GM21423 (cell line): ENCODE results near the gene RSAD1.

Experiments used
- ATAC-seq: cut with Tn5 transposase; IDR thresholded peaks from one replicate; pipeline ENCODE4 v1.9.1; 2021; ENCODE audit warnings: mild to moderate bottlenecking, moderate library complexity; ENCODE audit not compliant: unreplicated experiment

Gene RSAD1

DNA sequence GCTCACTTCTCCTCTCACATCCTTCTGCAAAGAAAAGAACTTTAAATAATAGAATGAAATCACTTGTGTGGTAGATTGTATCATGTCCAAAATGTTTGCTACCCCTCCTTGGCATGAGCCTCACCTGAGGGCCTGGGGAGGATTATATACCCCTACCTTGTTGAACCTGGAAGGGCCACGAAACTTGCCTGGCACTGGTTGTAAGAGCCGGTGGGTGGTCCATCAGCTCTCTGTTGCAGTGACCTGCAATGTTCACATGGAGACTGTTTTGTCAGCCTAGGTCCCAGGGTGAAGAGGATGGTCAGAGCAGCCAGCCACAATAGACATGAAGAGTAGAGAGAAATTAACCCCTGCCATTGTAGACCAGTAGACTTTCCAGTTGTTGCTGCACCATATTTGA is 10.2 kb downstream of the RSAD1 start:
- ATAC-seq, result no peak

DNA sequence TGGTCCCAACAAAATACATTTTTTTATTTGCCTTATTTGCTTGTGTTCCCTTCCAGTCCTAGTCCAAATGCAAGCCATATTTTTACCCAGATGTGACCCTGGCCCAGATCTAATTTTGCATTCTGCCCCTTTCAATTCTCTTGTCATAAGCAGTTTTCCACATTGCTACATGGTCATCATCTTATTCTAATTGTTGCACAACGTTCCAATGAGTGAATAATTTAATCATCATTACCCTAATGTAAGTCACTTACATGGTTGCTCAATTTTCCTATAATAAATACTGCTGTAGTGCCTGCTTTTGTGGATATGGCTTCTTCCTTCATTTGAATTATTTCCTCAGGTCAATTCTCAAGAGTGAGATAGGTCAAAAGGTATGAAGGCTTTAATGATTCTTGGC is 12.8 kb downstream of the RSAD1 start:
- no peak for ATAC-seq

DNA sequence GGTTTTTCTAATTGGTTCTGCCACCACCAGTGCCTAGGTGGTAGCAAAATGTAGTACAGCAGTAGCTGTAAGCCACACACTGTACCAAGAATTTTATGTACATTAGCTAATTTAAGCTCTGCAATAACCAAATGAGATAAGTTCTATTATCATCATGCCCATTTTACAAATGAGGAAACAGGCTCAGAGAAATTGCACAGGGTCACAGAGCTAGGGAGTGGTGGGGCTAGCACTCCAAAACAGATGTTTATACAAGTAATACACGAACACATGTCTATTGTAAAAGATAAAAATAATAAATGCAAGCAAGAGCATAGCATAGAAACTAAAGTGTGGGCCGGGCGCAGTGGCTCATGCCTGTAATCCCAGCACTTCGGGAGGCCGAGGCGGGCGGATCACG is 13.6 kb downstream of the RSAD1 start:
- no peak for ATAC-seq

DNA sequence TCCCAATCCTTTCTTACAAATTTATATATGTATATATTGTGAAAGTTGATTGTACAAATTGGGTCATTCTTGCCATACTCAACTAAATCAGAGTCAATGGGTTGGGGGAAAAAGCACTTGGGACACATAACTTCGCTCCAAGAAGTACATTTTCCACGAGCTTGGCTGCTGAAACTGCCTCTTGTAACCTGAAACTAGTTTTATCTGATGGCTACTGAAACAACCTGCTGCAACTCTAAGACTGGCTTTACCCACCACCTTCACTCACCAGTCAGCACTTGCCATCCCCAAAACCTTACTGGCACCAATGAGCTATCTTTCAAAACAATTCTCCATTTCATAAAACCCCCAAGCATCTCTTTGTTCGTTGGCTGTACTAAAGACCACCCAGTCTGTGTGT is 15.1 kb downstream of the RSAD1 start:
- no peak for ATAC-seq

DNA sequence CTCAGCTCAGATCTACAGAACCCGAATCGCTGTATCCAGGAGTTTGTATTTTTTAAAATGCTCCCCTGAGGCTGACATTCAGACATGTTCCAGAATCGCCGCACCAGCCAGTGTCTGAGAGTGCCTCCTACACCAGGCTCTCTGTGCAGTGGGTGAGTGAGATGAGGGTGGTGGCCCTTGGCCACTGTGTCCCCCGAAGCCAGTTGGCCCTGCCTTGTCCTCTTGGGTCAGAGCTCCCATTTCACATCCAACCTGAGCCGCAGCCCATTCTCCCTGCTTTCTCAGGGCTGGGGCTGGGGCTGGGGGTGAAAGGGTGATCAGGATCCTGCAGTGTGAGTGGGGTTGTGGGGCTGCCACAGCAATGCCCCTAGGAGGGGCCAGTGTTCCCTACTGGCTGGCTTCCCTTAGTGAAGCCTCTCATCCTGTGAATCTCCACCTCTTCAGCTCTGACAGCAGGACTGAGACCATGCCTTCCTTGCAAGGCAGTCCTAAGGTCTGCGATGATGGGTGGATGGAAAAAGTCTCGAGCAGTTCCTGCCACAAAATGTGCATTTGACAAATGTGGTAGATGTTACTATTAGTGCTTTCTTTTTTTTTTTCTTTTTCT is 16.7 kb downstream of the RSAD1 start:
- no peak for ATAC-seq

DNA sequence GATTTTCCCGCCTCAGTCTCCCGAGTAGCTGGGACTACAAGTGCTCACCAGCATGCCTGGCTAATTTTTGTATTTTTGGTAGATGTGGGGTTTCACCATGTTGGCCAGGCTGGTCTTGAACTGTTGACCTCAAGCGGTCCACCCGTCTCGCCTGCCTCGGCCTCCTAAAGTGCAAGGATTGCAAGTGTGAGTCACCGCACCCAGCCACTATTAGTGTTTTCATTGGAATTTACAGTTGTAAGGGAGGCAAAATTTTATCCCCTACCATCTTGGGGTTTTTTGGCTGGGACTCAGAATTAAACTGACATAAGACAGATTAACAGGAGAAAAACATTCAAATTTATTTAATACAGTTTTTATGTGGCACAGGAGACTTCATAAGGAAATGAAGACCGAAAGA is 17.3 kb downstream of the RSAD1 start:
- no peak for ATAC-seq

DNA sequence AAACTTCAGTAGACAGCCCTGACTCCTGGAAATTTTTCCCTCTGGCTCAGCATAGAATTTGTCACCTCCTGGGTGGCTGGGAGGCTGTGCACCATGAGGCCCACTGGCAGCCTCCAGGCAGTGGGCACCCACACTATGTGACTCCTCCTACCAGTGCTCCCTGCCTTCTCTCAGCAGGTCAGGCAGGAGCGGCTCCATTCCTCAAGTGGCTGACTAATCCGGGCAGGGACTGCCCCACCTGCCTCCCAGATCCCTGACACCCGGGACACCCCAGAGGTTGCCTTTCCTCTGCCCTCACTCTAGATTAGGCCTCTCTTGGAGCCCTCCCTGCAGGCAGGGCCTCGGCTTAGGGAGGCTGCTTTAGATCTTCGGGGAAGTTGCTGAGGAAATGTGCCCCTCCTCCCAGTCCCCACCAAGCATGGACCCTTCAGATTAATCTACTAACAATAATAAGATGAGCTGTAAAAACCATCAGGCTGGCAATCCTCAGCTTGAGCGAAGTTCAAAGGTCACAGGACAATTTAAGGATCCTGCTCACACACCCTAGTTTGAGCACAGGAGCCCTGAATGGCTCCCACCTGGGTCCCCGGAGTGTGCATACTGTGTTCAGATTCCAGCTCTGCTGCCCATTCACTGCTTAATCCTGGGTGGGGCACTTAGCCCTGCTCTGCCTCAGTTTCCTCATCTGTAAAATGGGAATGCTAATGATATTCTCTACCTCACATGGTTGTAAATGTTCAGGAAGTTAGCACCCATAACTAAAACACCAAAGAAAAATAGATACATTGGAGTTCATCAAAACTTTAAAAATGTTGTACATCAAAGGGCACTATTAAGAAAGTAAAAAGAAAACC is 19.6 kb downstream of the RSAD1 start:
- ATAC-seq, result no peak

DNA sequence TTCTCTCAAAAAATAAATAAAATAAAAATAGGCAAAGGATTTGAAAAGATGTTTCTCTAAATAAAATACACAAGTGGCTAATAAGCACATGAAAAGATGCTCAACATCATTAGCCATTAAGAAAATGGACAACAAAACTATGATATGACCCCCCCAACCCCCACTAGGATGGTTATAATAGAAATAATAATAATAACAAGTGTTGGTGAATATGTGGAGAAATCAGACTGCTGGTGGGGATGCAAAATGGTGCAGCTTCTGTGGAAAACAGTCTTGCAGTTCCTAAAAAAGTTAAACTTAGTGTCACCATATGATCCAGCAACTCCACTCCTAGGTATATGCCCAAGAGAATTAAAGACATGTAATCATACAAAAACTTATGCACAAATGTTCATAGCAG is 20.6 kb downstream of the RSAD1 start:
- ATAC-seq, result no peak

DNA sequence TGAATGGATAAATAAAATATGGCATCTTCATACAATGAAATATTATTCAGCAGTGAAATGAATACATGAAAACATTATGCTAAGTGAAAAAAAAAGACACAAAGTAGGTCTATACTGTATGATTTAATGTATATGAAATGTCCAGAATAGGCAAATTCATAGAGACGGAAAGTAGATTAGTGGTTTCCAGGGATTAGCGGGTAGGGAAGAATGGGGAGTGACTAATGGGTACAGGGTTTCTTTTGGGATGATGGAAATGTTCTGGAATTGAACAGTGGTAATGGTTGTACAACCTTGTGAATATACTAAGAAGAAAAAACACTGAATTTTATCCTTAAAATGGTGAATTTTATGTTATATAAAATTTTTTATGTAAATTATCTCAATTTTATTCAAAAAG is 21.1 kb downstream of the RSAD1 start:
- no peak for ATAC-seq

DNA sequence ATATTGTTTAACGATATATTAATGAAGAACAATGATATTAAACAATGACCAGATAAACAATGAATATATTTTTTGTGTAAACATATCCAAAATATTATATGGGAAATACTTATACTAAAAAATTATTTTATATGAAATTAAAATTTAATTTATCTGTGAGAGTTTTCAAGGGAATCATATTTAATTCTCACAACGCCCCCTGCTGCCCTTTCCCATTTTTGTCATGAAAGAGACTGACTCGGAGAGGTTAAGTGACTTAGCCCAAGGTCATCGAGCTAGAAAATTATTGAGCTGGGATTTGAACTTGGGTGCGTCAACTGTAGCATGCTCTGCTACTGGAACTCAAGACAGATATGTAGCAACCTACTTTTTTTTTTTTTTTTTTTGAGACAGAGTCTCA is 22.4 kb downstream of the RSAD1 start:
- no peak for ATAC-seq

DNA sequence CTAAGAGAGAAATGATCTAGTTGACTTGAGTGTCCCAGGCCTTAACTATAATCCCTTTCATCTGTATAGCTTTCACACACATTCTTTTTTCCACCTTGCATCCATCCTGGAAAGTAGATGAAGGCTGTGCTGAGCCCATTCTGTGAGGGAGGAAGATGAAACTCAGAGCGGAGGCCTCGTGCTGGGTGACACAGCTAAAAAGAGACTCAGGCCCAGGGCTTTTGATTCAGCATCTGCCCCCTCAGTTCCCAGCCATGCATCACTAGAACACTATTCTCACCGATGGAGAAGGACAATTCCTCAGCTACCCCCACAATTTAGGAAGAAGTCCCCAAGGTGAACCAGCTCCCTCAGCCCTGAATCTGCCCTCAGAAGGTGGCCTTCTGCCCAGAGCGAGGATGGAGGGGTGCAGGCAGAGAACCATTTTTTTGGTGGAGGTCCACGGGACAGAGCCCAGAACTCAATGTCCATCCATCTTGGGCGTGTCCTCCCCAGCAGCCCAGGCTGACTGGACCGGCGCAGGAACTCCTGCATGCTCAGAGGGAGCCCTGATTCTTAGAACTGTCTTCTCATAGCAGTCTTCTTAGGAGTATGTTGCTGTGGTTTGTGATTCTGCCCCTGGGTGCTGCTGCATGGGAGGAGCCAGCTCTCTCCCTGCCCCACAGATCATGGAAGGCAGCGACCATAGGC is 23.8 kb downstream of the RSAD1 start:
- no peak for ATAC-seq

DNA sequence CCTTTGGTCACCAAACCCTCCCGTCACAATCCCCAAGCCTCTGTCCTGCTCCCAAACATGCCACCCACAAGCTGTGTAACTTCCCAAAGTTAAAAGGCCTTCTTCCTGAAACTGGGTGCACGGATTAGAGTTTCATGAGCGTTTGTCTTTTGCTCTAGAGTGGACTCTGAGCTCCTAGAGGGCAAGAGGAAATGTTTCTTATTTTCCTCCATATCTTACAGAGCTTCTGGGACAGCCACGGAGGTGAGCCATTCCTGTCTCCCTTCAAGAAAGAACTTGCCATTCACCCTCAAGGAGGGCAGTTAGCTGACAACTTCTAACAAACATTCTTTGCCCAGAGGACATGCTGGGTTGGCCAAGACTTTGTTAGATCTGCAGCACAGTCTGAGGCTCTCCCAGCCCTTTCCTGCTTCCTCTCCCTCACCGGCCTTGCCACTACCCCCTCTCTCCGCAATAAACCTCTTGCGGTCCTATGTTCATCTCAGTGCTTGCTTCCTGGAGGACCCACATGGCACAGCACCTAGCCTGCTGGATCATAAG is 27.0 kb downstream of the RSAD1 start:
- no peak for ATAC-seq

DNA sequence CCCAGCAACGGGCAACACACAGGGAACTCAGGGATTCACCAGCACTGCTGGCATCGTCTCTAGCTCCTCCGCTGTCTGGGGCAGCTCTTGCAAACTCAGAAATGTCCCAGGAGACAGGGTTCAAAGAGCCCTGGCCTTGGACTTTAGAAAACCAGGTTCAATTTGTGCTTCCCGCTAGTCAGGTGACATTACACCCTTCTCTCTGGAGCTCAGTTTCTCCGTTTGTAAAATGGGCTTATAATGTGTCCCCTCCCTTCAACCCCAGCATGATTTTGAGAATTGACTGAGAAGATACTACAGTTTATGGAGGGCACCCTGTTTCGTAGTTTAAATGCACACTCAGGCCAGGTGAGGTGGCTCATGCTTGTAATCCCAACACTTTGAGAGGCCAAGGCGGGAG is 27.6 kb downstream of the RSAD1 start:
- ATAC-seq, result no peak

DNA sequence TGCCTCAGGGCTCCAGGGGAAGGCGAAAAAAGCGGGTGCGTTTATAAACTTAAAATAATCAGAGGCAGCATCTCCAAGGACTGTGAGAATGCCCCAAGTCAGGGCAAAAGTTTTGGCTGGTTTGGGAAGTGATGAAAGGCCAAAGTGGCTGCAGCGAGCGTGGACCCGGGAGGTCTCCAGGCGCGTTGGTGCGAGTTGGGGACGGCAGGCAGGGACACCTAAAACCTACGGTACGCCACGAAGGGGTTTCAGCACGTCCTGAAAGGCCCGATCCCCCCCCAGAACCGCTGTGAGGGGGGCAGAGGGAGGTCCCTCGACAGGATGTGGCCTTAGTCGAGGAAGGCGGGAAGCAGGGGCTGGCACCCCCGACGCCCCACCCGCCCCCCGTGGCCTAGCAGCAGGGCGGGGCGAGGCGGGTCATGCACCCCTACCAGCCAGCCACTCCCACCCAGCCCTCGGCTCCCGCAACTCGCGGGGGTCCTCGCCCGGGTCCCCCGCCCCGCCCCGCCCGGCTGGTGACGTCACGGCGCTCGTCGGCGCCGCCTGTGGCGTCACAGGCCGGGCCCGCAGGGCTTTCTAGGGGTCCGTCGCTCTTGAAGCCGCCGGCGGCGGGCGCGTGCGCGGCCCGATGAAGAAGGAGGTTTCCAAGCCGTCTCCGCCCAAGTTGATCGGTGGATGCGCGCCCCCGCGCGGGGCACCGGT is 29.4 kb downstream of the RSAD1 start, which contains the start of gene MYCBPAP:
TSS of gene MYCBPAP (plus strand) at position 569 of the 702 bp plus-strand sequence. CDS start 236 bp downstream, outside the sequence.
- ATAC-seq, result no peak

DNA sequence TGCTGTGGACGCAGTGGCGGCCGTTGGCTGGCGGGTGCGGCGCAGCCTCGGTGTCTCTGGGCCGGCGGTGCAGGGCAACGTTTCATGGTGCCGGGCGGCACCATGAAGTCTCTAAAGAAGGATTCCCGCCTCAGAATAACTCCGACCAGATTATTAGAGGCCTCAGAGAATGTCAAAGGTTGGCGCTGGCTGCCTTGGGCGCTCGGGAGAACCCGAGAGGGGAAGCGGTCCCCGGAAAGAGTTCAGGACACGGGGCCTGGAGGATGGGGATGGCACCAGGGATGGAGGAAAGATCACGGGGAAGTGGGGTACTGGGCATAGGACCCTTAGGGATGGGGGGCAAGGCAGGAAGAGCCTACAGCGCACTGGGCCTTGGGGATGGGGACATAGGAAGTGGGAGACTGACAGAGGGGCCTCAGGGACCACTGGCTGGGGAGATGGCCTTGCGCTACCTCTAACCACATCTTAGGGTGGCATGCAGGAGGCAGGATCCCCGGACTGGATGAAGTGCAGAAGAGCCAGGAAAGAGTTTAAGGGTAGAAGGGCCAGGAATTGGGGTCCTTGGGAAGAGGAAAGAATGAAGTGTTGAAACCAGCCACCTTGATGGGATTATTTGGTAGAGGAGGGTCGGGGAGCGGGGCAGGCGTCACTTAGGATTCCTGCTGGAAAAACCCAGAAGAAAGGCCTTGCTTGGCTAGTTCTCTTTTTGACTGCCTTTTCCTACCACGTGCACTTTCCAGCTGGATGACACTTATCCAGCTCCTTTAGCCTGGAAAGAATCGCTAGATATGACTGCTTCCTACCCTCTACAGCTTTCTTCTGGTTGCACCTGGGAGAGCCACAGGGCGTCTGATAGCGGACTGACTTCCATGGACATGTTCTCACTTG is 30.2 kb downstream of the RSAD1 start:
- ATAC-seq, result no peak

DNA sequence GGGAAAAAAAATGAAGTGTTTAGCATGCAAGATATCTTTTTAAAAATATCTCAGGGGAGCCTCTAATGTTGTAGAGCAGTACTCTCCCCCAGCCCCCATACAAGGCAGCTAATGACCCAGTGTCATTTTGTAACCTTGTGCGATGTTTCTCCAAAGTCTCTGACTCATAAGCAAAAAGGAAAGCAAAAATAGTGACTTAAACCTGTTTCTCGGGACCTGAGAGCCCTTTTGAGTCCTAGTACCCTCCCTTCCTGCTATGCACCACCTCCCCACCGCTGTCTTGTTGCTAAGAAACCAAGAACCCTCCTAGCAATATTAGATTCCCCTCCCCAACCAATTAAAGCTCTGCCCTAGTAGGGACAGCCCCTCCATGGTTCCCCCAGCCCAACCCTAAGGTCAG is 32.4 kb downstream of the RSAD1 start:
- peak; percentile 83 for ATAC-seq

DNA sequence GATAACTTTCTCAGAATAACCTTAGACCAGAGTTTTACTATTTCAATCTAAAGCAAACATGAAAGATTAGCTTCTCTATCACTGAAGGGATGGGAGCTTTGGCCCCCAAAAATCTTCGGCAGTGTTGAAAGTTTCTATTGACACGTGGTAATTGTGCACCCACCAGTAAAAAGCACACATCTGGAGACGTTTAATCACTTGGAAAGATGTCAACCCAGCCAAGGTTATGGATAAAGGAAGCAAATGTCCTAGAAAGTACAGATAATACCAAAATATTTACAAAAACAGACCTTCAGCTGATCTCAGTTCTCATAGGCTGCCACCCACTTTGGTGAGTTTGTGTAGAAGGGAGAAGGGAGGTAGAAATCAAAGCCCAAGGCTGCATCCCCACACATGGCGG is 34.8 kb downstream of the RSAD1 start:
- no peak for ATAC-seq

DNA sequence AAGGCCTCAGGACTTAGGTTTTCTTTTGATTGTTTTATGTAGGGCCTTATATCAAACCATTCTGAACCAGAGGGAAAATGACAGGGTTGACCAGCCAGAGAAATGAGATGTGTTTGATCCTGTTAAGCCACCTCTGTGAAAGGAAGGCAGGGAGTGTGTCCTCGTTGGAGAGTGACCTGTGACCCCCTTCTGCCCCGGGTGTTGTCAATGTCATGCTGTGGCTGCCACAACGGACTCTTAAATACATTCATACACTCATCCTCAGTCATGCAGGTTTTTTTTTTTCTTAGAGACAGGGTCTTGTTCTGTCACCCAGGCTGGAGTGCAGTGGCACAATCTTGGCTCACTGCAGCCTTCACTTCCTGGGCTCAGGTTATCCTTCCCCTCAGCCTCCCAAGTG is 35.7 kb downstream of the RSAD1 start:
- no peak for ATAC-seq

DNA sequence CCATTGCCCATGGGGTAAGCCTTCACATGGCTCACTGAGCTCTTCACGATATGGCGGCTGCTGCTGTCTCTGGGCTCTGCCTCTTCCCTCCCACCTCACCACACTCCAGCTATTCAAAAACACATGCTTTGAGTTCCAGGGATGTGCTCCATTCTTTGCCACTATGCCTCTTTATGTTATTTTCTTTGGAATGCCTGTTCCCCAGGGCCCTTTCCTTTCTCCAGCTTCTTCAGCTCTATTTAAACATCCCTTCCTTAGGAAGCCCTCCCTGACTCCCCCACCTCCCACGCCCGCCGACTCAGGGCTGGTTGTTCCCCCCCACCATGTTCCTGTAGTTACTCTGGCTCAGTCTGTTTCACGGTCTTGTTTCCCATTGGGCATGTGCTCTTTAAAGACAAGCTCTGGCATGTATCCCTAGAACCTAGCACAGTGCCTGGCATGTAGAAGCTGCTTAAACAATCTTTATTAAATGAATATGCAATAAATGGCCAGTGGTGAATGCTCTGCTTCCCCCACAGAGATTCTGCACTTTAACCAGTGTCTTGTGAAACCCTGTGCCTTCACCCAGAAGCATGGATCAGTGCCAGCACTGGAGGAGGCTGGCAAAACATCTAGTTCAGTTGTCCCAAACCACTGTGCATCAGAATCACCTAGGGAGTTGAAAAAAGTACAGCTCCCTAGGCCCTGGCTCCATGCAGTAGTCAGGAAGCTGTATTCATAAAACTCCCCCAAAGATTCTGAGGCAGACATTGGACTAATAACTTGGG is 36.5 kb downstream of the RSAD1 start:
- no peak for ATAC-seq
